HG03469 (cell line): Measurements from ENCODE around the gene DNAAF1.

Experiments used
- ATAC-seq: cut with Tn5 transposase; IDR thresholded peaks from one replicate; pipeline ENCODE4 v1.9.1; 2021; ENCODE audit warnings: mild to moderate bottlenecking, moderate library complexity, moderate number of reproducible peaks; ENCODE audit not compliant: unreplicated experiment

The DNAAF1 gene

GRCh38 chr16:84159007-84159406 is 13.9 kb downstream of the DNAAF1 start:
- ATAC-seq: no peak

- no peak for ATAC-seq
Observed at GRCh38 chr16:84159800-84160199, 14.7 kb downstream of the DNAAF1 start.

GRCh38 chr16:84161037-84161436 is 15.9 kb downstream of the DNAAF1 start:
- ATAC-seq: no peak

GRCh38 chr16:84161801-84162200 is 16.7 kb downstream of the DNAAF1 start:
- no peak for ATAC-seq

GRCh38 chr16:84165746-84166145 is 20.6 kb downstream of the DNAAF1 start:
- ATAC-seq: no peak

GRCh38 chr16:84166796-84167695 is 21.9 kb downstream of the DNAAF1 start:
- no peak for ATAC-seq

- no peak for ATAC-seq
Observed at GRCh38 chr16:84169765-84170310, 24.7 kb downstream of the DNAAF1 start.

GRCh38 chr16:84174396-84174795 is 29.3 kb downstream of the DNAAF1 start:
- no peak for ATAC-seq

GRCh38 chr16:84175350-84176081 is 30.4 kb downstream of the DNAAF1 start:
- no peak for ATAC-seq

- ATAC-seq: no peak
Observed at GRCh38 chr16:84176192-84177053, 31.3 kb downstream of the DNAAF1 start.

GRCh38 chr16:84177741-84178073 is 32.6 kb downstream of the DNAAF1 start:
- ATAC-seq: no peak

- ATAC-seq: no peak
Observed at GRCh38 chr16:84178146-84178765, 33.1 kb downstream of the DNAAF1 start.

- no peak for ATAC-seq
Observed at GRCh38 chr16:84178892-84179611, 33.9 kb downstream of the DNAAF1 start.

GRCh38 chr16:84179612-84180320 is 34.7 kb downstream of the DNAAF1 start:
- no peak for ATAC-seq

GRCh38 chr16:84180519-84181140 is 35.5 kb downstream of the DNAAF1 start:
- ATAC-seq: no peak

- ATAC-seq: no peak
Observed at GRCh38 chr16:84181144-84181915, 36.2 kb downstream of the DNAAF1 start.

GRCh38 chr16:84182104-84182503 is 37.0 kb downstream of the DNAAF1 start:
- ATAC-seq: no peak
